ENCODE data around the gene CYSTM1.

GRCh38 chr5:140202078-140202477, 27.1 kb downstream of the CYSTM1 start:
- TF ChIP-seq CTCF (IDR thresholded peaks at IDR 0.05) = no peak
- no peak for TF ChIP-seq POLR2A (IDR thresholded peaks at IDR 0.05)
- TF ChIP-seq POLR2AphosphoS5 (IDR thresholded peaks at IDR 0.05) = no peak
